Motor neuron (in vitro differentiated cells): ENCODE data around the gene BABAM2. TPM values are rescaled to one million over a fixed set of nuclear protein-coding genes. Genes with fewer than 3 reads are reported as not detected.

Source experiments
- ATAC-seq, 8 experiments: fragments of 200-7000 bp; cut with Tn5 transposase; replicated peaks in 6 of 8; 2 replicates each; pipeline ENCODE4 v1.8.0; 2021; ENCODE audit warnings: mild to moderate bottlenecking in 8 of 8, moderate library complexity in 8 of 8
- H3K27ac ChIP-seq, 2 donors: fragments of 250-450 bp; sonication (Bioruptor Pico); 2 replicates each; pipeline ENCODE4 v1.9.0; 2021; ENCODE audit warnings: antibody characterized with exemption in 2 of 2, mild to moderate bottlenecking in 2 of 2, moderate library complexity in 1 of 2
- H3K4me1 ChIP-seq, 2 donors: fragments of 250-450 bp; sonication (Bioruptor Pico); replicated peaks in 1 of 2; 2 replicates each; pipeline ENCODE4 v1.6.1; 2021; ENCODE audit warnings: antibody characterized with exemption in 2 of 2, mild to moderate bottlenecking in 2 of 2, moderate library complexity in 1 of 2
- H3K4me3 ChIP-seq, 5 donors: fragments of 250-450 bp; sonication (Bioruptor Pico); 2 replicates each; pipeline ENCODE4 v1.9.0; 2021; ENCODE audit warnings: antibody characterized with exemption in 5 of 5, mild to moderate bottlenecking in 5 of 5, moderate library complexity in 4 of 5
- WGBS, 10 experiments: fragments of 450-650 bp; shearing (Covaris generic); methylation state at CpG; one replicate each; pipeline ENCODE4 v1.0.0; 2022; 5-methylcytosine and 5-hydroxymethylcytosine counted together
- in situ Hi-C, 9 experiments: fragments of 400-800 bp; cut with MboI; loops; one replicate each; pipeline ENCODE4 v1.15.0; 2021; ENCODE audit warnings: low sequenced_read_pairs in 9 of 9, low pct_unique_long_range_greater_than_20kb in 2 of 9; ENCODE audit not compliant: unreplicated experiment in 9 of 9
- total RNA-seq, 8 experiments: library from RNA; unstranded; fragments of 300-600 nt; gene quantifications; 2 replicates each; pipeline versions ENCODE4 v1.2.3 to v1.2.4, GENCODE V29; 2022

The BABAM2 gene
- total RNA-seq, 8 experiments from 2014 or later, result 16.4 to 110 (median 36.4) TPM

- H3K4me1 ChIP-seq, result no peaks in the 10 kb centered on the region
- no peak for ATAC-seq
- no peak overlapping the region for H3K4me3 ChIP-seq
- WGBS, 10 experiments, result 78 to 100% (median 94%) methylated on average over 1 to 8 of the region's 8 CpGs
- no peak overlapping the region for H3K27ac ChIP-seq
- in situ Hi-C loops, result no loop called here
Measured at GRCh38 chr2:28045676-28046351, 155.3 kb downstream of the BABAM2 start.

GRCh38 chr2:28046921-28047320 lies 156.4 kb downstream of the BABAM2 start:
- H3K4me3 ChIP-seq, result no peak overlapping the region
- in situ Hi-C loops, result no loop called here
- no peak for ATAC-seq
- no peaks in the 10 kb centered on the region for H3K4me1 ChIP-seq
- H3K27ac ChIP-seq, result no peak overlapping the region
- WGBS, 10 experiments, result 80 to 100% (median 86%) methylated on average over 1 to 2 of the region's 2 CpGs; no CpG with 5 or more reads in 2 of the 10 experiments

GRCh38 chr2:28047681-28048080 lies 157.2 kb downstream of the BABAM2 start:
- no peak overlapping the region for H3K27ac ChIP-seq
- peak in 3 of 8 experiments; percentile 58 to 72 (median 64) for ATAC-seq
- in situ Hi-C loops, result no loop called here
- H3K4me1 ChIP-seq, result no peaks in the 10 kb centered on the region
- no peak overlapping the region for H3K4me3 ChIP-seq

- WGBS, 10 experiments, result 75 to 100% (median 90%) methylated on average over 1 to 3 of the region's 3 CpGs; no CpG with 5 or more reads in 1 of the 10 experiments
- H3K4me3 ChIP-seq, result no peak overlapping the region
- H3K27ac ChIP-seq, result no peak overlapping the region
- no peaks in the 10 kb centered on the region for H3K4me1 ChIP-seq
- ATAC-seq, result no peak
- in situ Hi-C loops, result no loop called here
Measured at GRCh38 chr2:28048341-28048740, 157.8 kb downstream of the BABAM2 start.

- peak in 1 of 8 experiments; percentile 25 for ATAC-seq
- Histone ChIP-seq H3K4me1 (no peaks in the 10 kb centered on the region), H3K4me3 (no peak overlapping the region), H3K27ac (no peak overlapping the region)
- 71 to 90% (median 86%) methylated on average over 1 of the region's 1 CpG; no CpG with 5 or more reads in 5 of the 10 experiments for WGBS, 10 experiments
- in situ Hi-C loops, result no loop called here
Measured at GRCh38 chr2:28049416-28049815, 158.9 kb downstream of the BABAM2 start.

GRCh38 chr2:28049899-28050298 lies 159.4 kb downstream of the BABAM2 start:
- in situ Hi-C loops, result no loop called here
- H3K4me1 ChIP-seq, result no peaks in the 10 kb centered on the region
- WGBS, 10 experiments, result 80 to 100% (median 100%) methylated on average over 1 to 2 of the region's 2 CpGs; no CpG with 5 or more reads in 4 of the 10 experiments
- no peak overlapping the region for H3K4me3 ChIP-seq
- no peak for ATAC-seq
- no peak overlapping the region for H3K27ac ChIP-seq

- ATAC-seq, result peak in 3 of 8 experiments; percentile 58 to 63 (median 61)
- Histone ChIP-seq H3K4me1 (no peaks in the 10 kb centered on the region), H3K27ac (no peak overlapping the region), H3K4me3 (no peak overlapping the region)
- WGBS, 10 experiments, result 0 to 100% (median 70%) methylated on average over 1 of the region's 1 CpG; no CpG with 5 or more reads in 3 of the 10 experiments
- in situ Hi-C loops, result no loop called here
Measured at GRCh38 chr2:28052691-28053090, 162.2 kb downstream of the BABAM2 start.

- 58 to 92% (median 82%) methylated on average over 1 to 2 of the region's 2 CpGs; no CpG with 5 or more reads in 4 of the 10 experiments for WGBS, 10 experiments
- H3K4me3 ChIP-seq, result no peak overlapping the region
- in situ Hi-C loops, result no loop called here
- H3K27ac ChIP-seq, result no peak overlapping the region
- no peaks in the 10 kb centered on the region for H3K4me1 ChIP-seq
- peak in 1 of 8 experiments; percentile 31 for ATAC-seq
Measured at GRCh38 chr2:28053597-28053996, 163.1 kb downstream of the BABAM2 start.

- 20 to 100% (median 90%) methylated on average over 1 of the region's 1 CpG; no CpG with 5 or more reads in 4 of the 10 experiments for WGBS, 10 experiments
- Histone ChIP-seq H3K27ac (no peak overlapping the region), H3K4me1 (no peaks in the 10 kb centered on the region), H3K4me3 (no peak overlapping the region)
- ATAC-seq, result peak in 1 of 8 experiments; percentile 33
- in situ Hi-C loops, result no loop called here
Measured at GRCh38 chr2:28054916-28055315, 164.4 kb downstream of the BABAM2 start.

GRCh38 chr2:28055325-28055970 lies 164.9 kb downstream of the BABAM2 start:
- Histone ChIP-seq H3K4me1 (no peaks in the 10 kb centered on the region), H3K27ac (no peak overlapping the region), H3K4me3 (no peak overlapping the region)
- no peak for ATAC-seq
- in situ Hi-C loops, result no loop called here

- Histone ChIP-seq H3K4me1 (no peaks in the 10 kb centered on the region), H3K27ac (no peak overlapping the region), H3K4me3 (no peak overlapping the region)
- ATAC-seq, result no peak
- in situ Hi-C loops, result no loop called here
- WGBS, 10 experiments, result 83 to 100% (median 91%) methylated on average over 1 to 5 of the region's 5 CpGs
Measured at GRCh38 chr2:28058791-28059190, 168.3 kb downstream of the BABAM2 start.

GRCh38 chr2:28062867-28063266 lies 172.3 kb downstream of the BABAM2 start:
- Histone ChIP-seq H3K4me1 (peaks cover 0 to 2% of the 10 kb centered on the region in 2 donors), H3K4me3 (no peak overlapping the region), H3K27ac (no peak overlapping the region)
- 17 to 100% (median 67%) methylated on average over 1 to 2 of the region's 2 CpGs; no CpG with 5 or more reads in 2 of the 10 experiments for WGBS, 10 experiments
- in situ Hi-C loops, result no loop called here
- no peak for ATAC-seq

- no peak for ATAC-seq
- peaks cover 0 to 5% of the 10 kb centered on the region in 2 donors for H3K4me1 ChIP-seq
- no peak overlapping the region for H3K4me3 ChIP-seq
- no peak overlapping the region for H3K27ac ChIP-seq
- in situ Hi-C loops, result no loop called here
Measured at GRCh38 chr2:28063492-28063962, 173.0 kb downstream of the BABAM2 start.
